HG02610 (cell line): ENCODE measurements around the gene RAD51B.

Source experiments
- ATAC-seq: cut with Tn5 transposase; IDR thresholded peaks from one replicate; pipeline ENCODE4 v1.9.1; 2021; ENCODE audit warnings: mild to moderate bottlenecking, moderate library complexity; ENCODE audit not compliant: unreplicated experiment

RAD51B gene

DNA sequence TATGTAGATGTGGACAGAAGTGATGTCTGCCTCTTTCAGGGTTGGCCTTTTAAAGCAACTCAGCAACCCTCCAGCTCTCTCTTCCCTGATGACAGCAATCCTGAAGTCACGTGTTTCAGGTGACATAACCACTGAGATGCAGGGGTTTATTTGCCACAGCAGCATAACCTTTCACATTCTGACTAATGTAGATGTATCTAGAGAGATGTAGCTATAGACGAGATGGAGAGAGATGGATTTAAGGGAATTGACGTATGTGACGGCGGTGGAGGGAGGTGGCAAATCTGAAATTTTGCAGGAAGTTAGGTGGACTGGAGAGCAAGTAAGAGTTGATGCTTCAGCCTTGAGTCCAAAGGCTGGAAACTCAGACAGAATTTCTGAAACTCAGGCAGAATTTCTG, 847.3 kb downstream of the RAD51B start:
- no peak for ATAC-seq

DNA sequence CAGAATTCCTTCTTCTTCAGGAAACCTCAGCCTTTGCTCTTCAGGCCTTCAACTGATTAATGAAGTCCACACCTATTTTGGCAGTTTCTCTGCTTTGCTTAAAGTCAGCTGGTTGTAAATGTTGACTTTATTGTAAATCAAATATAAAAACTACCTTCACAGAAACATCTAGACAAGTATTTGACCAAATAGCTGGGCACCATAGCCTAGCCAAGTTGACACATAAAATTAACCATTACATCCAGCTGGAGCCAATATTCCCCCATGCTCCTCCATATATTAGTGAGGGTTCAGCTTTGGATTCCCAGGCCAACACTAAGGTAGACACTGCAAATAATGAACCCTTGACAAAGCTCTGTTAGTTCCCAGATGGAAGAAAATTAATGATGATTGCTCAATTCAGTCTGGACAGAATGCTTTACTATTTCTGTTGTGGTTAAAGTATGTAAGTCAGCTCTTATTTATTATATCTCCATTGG, 847.8 kb downstream of the RAD51B start:
- ATAC-seq: no peak

DNA sequence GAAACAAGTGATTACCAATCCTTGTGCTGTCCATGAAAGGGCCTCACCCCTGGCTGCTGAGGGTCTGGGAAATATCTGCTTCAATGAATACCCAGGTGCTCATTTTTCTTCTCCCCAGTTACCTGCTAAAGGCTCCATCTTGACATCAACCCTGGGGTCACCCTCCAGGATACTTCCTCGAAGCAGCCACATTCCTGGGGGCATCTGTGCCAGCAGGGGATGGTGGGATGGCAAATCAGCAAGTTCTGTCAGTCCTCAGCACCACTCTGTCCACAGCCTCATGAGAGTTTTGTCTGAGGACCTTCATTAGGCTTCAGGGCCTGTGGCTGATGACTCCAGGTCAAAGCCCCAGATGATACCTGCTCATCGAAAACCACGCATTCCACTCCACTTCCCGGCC, 848.4 kb downstream of the RAD51B start:
- no peak for ATAC-seq

DNA sequence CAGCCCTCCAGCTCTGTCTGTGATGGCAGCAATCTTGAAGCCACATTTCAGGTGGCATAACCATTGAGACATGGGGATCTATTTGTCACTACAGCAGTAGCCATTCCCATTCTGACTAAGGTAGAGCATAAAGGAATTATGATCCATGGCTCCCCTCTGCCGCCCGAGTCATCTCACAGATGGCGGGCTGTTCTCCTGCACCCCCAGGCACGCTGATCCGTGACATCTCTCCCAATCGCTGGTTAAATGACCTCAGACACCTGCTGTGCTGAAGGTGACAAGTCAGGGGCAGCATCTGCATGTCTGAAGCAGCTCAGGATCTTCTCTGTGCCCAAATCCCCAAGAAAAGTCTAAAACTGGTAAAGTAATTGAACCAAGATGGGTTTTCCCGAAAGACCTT, 849.0 kb downstream of the RAD51B start:
- no peak for ATAC-seq

DNA sequence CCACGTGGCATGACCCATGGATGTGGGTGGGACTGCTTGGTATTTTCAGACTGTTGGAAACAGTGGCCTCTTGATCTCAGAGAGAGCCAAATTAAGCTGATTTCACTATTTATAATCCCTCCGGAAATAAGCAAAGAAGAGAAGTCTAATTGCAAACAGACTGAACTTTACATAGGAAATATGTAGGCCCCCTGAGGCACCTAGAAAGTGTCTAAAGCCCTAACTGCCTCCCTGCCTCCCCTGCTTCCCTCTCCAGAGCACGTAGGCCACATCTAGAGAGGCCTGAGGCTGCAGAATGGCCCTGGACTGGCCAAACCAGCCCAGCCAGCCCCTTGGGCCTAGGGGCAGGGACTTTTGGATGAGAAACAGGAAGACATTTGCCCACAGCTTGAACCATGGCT, 849.5 kb downstream of the RAD51B start:
- no peak for ATAC-seq

DNA sequence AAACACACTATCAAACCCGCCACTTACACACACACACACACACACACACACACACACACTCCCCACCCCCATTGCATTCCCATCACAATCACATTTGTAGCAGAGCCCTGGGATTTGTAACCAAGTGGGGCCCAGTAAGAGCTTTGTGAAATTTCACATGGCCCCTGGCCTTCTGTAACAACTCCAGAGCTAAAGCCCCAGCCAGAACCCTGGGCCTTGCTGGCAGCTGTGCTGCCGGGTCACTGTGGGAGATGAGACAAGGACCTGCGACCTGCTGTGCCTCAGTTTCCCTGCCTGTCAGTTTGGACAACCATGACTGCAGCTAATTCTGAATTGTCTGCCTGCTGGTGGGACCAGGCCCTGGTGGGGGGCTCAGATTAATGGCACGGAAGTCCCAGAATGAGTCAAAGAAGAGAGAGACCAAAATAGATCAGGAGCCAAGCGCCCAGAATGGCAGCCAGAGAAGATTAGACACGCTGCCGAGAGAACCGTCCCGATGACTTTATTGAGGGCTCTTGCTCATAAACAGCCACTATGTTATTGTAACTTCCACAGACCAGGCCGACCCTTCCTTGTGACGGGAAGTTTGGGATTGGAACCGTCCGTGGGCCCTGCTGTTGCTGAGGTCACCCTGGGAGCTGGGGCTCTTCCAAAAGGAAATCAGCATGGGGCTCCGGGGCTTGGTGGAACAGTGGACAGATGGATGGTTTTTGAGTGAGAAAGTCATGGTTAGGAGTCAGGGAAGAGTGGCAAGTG, 850.2 kb downstream of the RAD51B start:
- ATAC-seq: no peak

DNA sequence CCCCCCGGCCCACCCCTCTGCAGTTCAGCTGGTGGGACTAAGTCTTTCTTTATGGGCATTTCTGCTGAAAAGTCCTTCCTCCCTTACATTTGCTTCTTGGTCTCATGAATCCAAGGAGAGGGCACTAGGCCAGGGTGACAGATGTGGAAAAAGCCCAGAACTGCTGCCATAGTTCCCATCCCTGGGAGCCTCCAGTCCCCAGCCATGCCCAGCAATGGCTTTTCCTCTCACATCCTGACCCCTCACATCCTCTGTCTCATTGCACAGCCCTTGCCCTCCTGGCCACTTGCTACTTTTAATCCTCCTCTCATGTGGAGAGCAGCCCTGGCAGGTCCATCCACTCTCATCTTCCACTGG, 850.8 kb downstream of the RAD51B start:
- no peak for ATAC-seq

DNA sequence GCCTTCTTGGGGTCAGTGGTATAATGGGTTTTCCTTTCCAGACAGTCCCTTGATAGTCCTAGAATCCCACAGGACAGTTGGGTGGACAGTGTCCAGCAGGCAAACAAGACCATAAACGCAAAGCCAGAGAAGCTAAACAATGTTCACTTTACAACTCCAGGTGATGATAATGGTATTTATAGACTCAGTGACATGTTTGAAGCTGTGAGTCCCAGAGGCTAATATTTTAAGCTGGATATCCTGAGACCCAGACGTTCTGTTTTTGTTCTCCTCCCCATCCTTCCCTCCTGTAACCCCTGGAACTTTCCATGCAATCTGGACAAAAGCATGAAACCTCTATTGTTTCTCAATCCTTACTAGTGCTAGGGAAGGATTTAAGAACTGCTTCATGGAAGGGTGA, 852.3 kb downstream of the RAD51B start:
- no peak for ATAC-seq

DNA sequence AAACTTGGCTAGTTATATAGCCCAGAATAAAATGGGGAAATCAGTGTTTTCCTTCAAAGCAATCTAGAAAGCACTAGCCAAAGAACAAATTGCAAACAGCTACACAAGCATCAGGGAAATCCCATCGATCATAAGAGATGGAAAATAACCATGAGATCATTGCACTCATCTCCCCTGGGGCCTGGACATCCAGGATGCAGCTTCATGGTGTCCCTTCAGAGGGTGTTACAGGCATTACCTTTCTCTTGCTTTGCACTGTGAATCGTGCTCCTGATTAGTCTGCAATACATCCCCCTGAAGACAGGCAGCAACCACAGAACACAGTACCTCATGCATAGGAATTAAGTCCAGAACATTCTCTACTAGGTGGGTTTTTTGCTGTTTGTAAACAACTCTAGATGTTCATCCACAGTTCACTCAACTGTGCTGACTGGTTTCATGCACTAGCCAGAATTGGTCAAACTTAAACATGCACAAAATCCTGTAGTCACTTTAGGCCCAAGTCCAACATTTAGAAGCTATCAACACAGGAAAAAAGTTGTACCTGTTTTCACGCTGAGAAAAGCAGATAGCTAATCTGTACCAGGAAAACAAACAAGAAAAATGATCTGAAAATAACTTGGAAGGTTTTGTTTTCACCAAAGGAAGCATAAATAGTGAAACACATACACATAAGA, 853.2 kb downstream of the RAD51B start:
- ATAC-seq: no peak

DNA sequence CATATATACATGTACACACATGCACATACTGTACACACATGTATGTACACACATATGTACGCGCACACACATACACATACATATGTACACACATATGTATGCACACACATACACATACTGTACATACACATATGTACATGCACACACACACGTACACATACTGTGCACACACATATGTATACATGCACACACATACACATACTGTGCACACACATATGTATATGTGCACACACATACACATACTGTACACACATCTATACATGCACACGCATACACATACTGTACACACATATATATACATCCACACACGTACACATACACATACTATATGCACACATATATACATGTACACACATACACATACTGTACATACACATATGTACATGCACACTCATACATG, 853.9 kb downstream of the RAD51B start:
- no peak for ATAC-seq

DNA sequence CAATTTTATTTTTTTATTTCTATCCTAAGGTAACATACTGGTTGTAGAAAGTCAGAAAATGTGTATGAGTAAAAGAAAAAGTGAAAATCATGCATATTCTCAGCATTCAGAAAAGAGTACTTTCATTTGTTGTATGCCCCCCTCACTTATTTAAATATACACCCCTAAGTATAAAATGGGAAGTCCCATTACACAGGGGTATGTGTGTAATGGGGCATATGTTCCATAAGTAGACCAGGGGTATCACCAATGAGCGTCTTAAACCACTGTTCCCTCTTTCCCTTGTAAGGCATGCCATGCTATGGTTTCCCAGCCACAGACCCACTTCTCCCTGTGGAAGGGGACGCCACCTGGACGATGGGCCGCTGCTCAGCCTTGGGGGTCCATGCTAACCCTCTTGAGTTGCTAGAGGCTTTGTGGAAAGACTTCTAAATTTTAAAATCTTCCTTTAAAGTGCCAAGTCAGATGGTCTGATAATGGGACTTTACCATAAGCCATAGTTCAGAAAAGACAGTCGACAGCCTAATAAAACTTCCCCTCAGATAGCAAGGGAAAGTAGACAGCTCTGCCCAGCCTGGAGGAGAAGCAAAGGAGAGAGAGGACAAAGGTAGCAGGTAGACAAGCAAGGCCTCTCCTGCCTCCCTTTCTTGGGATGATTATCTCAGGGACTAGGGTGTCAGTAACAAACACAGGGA, 855.1 kb downstream of the RAD51B start:
- no peak for ATAC-seq

DNA sequence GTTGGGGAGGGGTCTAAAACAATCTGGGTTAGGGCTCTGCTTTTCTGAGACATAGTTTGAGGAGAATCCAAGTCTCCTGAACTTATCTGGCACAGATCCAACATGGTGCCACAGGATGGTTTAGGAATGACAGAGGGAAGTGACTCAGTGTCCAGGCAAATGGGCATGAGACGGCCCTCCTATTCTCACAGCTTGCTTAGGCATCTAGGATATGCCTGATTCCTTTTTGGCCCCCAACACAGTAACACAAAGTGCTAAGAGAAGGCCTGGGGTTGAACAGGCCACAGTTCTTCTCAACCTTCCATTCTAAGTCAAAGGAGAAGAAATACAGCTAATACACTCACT, 855.6 kb downstream of the RAD51B start:
- ATAC-seq: no peak

DNA sequence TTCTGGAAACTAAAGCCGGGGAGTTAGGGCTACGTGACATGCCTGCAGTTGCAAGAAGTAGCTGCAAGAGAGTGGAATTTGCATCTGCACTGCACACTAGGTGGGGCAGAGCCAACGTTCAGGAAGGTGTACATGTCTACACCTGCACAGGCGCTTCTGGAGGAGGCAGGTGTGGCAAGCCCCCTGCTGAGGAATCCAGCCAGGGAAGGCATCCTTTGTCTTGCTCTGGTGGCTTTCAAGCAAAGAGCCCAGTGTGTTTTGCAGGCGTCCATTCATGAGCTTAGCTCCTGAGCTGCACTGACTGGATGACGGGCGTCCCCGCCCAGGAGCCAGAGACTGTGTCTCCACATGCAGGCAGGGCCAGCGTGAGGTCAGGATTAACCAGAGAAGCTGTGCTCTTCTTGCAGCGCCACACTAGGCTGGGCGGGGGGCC, 856.9 kb downstream of the RAD51B start:
- no peak for ATAC-seq

DNA sequence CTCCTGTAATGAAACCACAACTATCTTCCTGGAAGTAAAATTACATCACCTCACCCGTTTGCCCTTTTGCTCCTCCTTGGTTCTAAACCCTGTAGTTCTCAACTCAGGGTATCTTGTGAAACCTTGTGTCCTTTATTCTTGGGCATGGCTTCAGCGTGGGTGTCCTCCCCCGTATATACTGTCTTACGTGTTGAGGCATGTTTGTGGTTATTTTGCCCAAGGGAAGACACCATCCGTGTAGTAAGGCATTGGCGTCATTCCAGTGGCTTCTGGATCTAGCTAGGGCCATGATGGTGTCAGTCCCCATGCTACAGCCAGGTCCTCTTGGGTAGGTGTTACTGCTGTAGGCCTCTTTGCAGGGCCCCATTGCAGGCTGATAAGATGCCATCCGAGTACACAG, 857.9 kb downstream of the RAD51B start:
- no peak for ATAC-seq

DNA sequence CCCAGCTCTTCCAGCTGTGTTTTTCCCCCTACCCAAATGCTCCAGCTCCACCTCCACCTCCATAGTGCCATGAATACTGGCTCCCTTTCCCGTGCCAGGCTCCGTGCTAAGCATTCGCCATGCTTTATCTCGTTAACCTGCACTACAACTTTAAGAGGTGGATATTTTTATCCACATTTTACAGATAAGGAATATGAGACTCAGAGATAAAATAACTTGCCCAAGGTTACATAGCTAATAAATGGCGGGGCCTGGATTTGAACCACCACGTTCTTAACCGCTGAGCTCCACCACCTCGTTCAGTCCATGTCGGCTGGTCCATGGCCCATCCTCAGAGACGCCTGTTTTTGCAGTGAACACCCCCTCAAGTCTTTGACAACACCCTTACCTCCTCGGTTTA, 858.3 kb downstream of the RAD51B start:
- no peak for ATAC-seq

DNA sequence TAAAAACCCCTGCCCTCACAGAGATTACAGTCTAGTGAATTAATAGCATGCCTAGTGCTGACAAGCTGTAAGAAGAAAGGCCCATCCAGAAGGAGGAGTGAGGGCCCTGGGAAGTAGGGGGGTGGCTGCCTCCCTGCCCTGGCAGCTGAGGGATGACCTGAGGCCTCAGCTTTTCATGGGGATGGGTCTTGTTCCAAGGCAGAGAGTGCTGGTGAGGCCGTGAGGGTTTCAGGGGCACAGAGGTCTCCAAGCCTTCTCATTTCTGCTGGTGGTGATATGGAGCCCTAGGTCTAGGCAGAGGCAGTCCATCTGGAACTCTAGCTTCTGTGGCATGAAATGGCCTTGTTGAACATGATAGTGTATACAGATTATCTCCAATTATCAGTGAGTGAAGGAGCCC, 858.9 kb downstream of the RAD51B start:
- ATAC-seq: no peak

DNA sequence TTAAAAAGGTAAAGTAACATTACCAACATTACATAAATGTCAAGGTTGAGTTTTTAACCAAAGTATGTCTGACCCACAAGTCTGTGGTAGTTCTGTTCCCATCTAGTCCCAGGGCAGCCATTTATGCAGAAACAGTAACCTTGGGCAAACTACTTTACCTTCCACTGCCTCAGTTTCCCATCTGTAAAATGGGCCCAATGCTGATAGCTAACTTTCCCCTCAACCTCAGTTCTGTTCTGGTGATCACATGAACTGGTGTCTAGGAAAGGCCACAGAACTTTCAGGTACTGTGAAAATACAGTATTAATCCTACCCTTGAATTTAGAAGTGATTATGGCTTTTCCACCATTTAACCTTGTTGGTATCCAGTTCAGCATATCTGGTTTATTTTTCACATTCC, 859.7 kb downstream of the RAD51B start:
- no peak for ATAC-seq

DNA sequence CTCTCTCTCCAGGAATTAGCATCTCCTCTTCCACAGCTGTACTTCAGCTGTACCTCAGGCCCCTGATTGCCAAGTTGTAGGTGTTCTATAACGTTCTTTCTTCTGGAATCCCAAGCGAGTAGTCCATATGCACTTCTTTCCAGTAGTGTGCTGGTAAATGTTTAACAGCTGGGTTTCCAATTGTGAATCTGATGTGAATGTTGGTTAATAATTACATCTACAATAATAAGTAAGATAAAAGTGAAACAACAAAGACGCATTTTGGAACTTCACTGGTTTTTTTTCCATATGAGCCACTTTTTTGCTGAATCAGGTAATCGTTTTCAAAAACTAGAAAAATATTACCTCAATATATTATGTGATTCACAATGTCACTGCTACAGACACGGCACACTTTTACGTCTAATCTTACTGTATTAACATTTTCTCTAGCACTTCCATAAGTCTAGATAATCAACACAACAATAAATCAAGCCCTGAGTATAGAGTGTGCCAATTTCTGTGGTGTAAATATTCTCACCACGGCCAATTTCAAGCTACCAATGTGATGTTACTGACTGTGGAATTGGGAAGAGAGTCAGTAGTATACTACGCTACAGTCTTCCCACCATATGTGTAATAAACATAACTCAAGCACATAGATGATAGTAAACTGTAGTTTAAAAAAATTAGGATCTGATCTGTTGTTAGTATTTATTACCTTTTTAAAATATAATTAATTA, 860.3 kb downstream of the RAD51B start:
- no peak for ATAC-seq

DNA sequence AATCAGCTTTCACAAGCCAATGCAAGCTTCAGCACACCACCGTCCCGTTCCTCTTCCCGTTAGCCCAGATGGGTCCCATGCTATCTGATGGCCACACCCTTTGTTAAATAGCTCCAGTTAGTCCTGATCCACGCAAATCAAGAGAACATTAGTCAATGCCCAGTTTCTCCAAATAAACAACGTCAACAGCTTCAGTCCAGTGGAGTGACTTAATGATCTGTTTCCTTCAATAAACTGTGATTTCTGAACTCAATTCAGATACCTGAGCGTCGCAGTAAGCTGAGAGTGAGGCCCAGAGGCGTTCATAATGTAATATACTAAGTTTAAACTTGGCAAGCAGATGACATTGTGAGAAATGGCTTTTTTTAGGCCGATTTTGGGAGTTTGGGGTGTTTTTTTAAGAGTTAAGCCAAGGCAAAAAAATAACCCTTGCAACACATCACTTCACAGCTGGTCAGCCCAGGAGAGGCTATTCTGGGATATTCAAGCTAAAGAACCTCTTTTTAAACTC, 861.0 kb downstream of the RAD51B start:
- no peak for ATAC-seq

DNA sequence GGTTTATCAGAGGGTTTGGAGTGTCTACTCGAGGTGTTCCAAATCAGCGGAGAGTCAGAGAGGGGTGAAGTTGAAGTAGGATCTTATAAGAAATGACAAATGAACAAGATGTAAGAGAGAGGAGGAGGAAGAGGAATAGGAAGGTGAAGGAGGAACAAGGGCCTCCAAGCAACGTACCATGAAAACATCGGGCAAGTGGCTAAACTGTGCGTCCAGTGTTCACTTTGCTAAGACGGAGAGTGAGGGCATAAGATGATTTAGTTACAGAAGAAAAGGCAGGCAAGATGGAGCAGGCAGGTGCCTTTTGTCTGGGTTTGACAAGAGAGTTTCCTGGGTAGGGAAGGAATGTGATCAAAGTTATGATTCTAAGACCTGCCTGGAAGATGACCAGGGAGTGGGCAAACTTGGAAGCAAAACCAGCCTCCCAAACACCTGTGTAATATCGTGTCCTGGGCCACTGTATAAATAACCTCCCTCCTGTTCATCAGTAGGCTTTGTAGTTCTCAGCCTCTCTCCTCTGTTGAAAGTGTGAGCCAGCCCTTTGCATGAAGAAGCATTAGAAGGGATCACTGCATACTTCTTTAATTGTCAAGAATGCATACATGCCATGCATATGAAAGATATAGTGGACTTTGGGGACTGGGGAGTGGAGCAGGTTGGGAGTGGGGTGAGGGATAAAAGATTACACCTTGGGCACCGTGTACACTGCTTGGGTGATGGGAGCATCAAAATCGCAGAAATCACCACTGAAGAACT, 861.9 kb downstream of the RAD51B start:
- ATAC-seq: no peak
